Astrocyte of the cerebellum (primary cell): ENCODE measurements around the gene AQP4.
A peak's percentile ranks its signal among the peaks of the same experiment; 100 is the strongest.

Experiments used
- DNase-seq: peaks from one replicate; pipeline ENCODE4 v3.0.0-alpha.2; 2011; ENCODE audit warnings: low read depth
- H3K4me3 ChIP-seq: 2 replicates; pipeline ENCODE4 v1.5.1; 2011; ENCODE audit warnings: mild to moderate bottlenecking, low read depth, low read length, moderate library complexity
- in situ Hi-C: cut with HindIII; loops from 2 replicates; pipeline ENCODE4 v1.10.0; 2017; ENCODE audit warnings: low sequenced_read_pairs
- TF ChIP-seq, protein P1 (sequence below): IDR thresholded peaks from 2 replicates; pipeline ENCODE4 v1.5.1; 2012; ENCODE audit warnings: low read length, low read depth, moderate library complexity, mild to moderate bottlenecking; ENCODE audit errors: missing control alignments

AQP4 gene

GRCh38 chr18:26826656-26827235 lies 38.8 kb downstream of the AQP4 start:
- DNase-seq = no peak
- H3K4me3 ChIP-seq = no peak overlapping the region
- in situ Hi-C loops = no loop called here
- TF ChIP-seq, protein P1, sequence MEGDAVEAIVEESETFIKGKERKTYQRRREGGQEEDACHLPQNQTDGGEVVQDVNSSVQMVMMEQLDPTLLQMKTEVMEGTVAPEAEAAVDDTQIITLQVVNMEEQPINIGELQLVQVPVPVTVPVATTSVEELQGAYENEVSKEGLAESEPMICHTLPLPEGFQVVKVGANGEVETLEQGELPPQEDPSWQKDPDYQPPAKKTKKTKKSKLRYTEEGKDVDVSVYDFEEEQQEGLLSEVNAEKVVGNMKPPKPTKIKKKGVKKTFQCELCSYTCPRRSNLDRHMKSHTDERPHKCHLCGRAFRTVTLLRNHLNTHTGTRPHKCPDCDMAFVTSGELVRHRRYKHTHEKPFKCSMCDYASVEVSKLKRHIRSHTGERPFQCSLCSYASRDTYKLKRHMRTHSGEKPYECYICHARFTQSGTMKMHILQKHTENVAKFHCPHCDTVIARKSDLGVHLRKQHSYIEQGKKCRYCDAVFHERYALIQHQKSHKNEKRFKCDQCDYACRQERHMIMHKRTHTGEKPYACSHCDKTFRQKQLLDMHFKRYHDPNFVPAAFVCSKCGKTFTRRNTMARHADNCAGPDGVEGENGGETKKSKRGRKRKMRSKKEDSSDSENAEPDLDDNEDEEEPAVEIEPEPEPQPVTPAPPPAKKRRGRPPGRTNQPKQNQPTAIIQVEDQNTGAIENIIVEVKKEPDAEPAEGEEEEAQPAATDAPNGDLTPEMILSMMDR = no peak

- H3K4me3 ChIP-seq = no peak overlapping the region
- no peak for DNase-seq
- TF ChIP-seq, protein P1 = no peak
- in situ Hi-C loops = no loop called here
Measured at GRCh38 chr18:26821181-26821580, 44.3 kb downstream of the AQP4 start.

DNA sequence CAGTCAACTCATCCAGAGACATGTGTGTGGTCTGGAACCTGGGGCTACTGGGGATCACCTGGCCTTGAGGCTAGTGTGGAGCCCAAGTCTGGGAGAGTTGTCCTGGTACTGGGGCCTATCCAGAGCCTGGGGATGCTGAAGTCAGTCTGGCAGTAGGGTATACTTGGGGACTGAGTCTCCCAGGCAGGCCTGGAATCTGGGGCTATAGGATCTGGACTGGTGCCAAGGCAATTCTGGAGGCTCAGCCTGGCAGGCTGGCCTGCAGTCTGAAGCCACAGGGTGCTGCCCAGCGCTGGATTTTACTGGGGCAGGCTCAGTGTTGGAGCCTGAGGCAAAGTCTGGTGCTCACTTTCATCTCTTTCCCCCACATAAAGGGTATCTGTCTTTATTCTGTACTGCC lies 46.5 kb downstream of the AQP4 start:
- TF ChIP-seq, protein P1 = no peak
- in situ Hi-C loops = no loop called here
- H3K4me3 ChIP-seq = no peak overlapping the region
- no peak for DNase-seq

DNA sequence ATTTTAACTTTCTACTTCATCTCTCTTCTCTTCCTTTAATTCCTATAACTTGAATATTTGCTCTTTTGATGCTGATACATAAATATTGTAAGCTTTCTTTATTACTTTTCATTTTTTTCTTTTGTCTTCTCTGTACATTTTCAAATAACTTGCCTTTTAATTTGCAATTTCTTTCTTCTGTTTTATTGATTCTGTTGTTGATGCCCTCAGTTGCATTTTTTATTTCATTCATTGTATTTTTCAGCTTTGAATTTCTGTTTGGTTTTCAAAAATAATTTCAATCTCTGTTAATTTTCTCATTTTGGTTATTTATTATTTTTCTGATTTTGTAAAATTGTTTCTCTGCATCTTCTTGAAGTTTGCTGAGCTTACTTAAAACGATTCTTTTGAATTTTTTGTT lies 47.0 kb downstream of the AQP4 start:
- no peak overlapping the region for H3K4me3 ChIP-seq
- no peak for DNase-seq
- TF ChIP-seq, protein P1 = no peak
- in situ Hi-C loops = no loop called here

GRCh38 chr18:26813043-26813442 lies 52.5 kb downstream of the AQP4 start:
- peak; percentile 50 for DNase-seq
- in situ Hi-C loops = no loop called here
- TF ChIP-seq, protein P1 = peak; percentile 62
- no peak overlapping the region for H3K4me3 ChIP-seq

- TF ChIP-seq, protein P1 = no peak
- in situ Hi-C loops = no loop called here
- DNase-seq = no peak
- no peak overlapping the region for H3K4me3 ChIP-seq
Measured at GRCh38 chr18:26812462-26812861, 53.0 kb downstream of the AQP4 start.
